K562 (cell line): ENCODE data around the gene CAMK2B. TPM values are rescaled to one million over a fixed set of nuclear protein-coding genes. Genes with fewer than 3 reads are reported as not detected.
A peak's percentile ranks its signal among the peaks of the same experiment; 100 is the strongest.

ENCODE experiments used
- CBX3 ChIP-seq, 2 experiments: IDR thresholded peaks; 1 replicate in 1 of 2; 2 replicates in 1 of 2; pipeline ENCODE4 v1.6.1; 2012; ENCODE audit warnings: inconsistent platforms in 2 of 2, low read length in 2 of 2, borderline replicate concordance in 1 of 2, control low read depth in 1 of 2
- CREB5 ChIP-seq: fragments of 250-450 bp; sonication (Bioruptor Pico); IDR thresholded peaks from 2 replicates; pipeline ENCODE4 v1.5.0; 2020; ENCODE audit warnings: mild to moderate bottlenecking
- GABPA ChIP-seq: fragments of 200-800 bp; sonication (Bioruptor generic); conservative IDR thresholded peaks from 2 replicates; pipeline ENCODE4 v1.6.1; 2016; ENCODE audit warnings: low read depth, missing genetic modification characterization, missing compliant biosample characterization
- GTF2A2 ChIP-seq: IDR thresholded peaks from 2 replicates; pipeline ENCODE4 v1.6.1; 2016; ENCODE audit warnings: mild to moderate bottlenecking, missing genetic modification characterization, missing compliant biosample characterization
- HIVEP1 ChIP-seq: fragments of 250-450 bp; sonication (Bioruptor Pico); IDR thresholded peaks from 2 replicates; pipeline ENCODE4 v1.4.0; 2020; ENCODE audit warnings: mild to moderate bottlenecking
- HMG20A ChIP-seq: fragments of 450-650 bp; formaldehyde crosslinking; conservative IDR thresholded peaks from 2 replicates; pipeline ENCODE4 v1.4.0; 2020; ENCODE audit warnings: mild to moderate bottlenecking, mixed read lengths
- HNRNPH1 ChIP-seq: fragments of 200-400 bp; formaldehyde crosslinking; optimal IDR thresholded peaks from 2 replicates; pipeline ENCODE3; 2017; ENCODE audit warnings: low read depth, mild to moderate bottlenecking, low read length, moderate library complexity
- KHSRP ChIP-seq: fragments of 450-650 bp; IDR thresholded peaks from 2 replicates; pipeline ENCODE4 v1.6.1; 2017
- MAFF ChIP-seq: IDR thresholded peaks from 2 replicates; pipeline ENCODE4 v1.6.1; 2012; ENCODE audit warnings: low read length, improper control_type of control experiment
- MAFK ChIP-seq: IDR thresholded peaks from 2 replicates; pipeline ENCODE4 v1.6.1; 2011; ENCODE audit warnings: low read length, improper control_type of control experiment
- MCM2 ChIP-seq: fragments of 450-650 bp; IDR thresholded peaks from 2 replicates; pipeline ENCODE4 v1.6.1; 2017; ENCODE audit warnings: low read depth, mild to moderate bottlenecking
- NEUROD1 ChIP-seq: fragments of 150-350 bp; IDR thresholded peaks from 2 replicates; pipeline ENCODE4 v1.6.1; 2014; ENCODE audit warnings: borderline replicate concordance, low read length, low read depth; ENCODE audit not compliant: partially characterized antibody
- NFE2 ChIP-seq: IDR thresholded peaks from 2 replicates; pipeline ENCODE4 v1.6.1; 2014; ENCODE audit warnings: antibody characterized with exemption, low read depth
- PTBP1 ChIP-seq: fragments of 200-400 bp; formaldehyde crosslinking; IDR thresholded peaks from 2 replicates; pipeline ENCODE4 v1.6.1; 2017; ENCODE audit warnings: low read depth, low read length
- RFX5 ChIP-seq: IDR thresholded peaks from 2 replicates; pipeline ENCODE4 v1.6.1; 2011; ENCODE audit warnings: low read depth, mild to moderate bottlenecking, improper control_type of control experiment, low read length
- TRIM24 ChIP-seq, 2 experiments: fragments of 450-650 bp; IDR thresholded peaks; 2 replicates each; pipeline ENCODE4 v1.6.1; 2016
- U2AF1 ChIP-seq: fragments of 200-400 bp; formaldehyde crosslinking; optimal IDR thresholded peaks from 2 replicates; pipeline ENCODE3; 2017; ENCODE audit warnings: mild to moderate bottlenecking, low read depth, low read length, moderate library complexity
- U2AF2 ChIP-seq: fragments of 200-400 bp; formaldehyde crosslinking; optimal IDR thresholded peaks from 2 replicates; pipeline ENCODE3; 2017; ENCODE audit warnings: low read depth, mild to moderate bottlenecking, low read length
- VEZF1 ChIP-seq: fragments of 200-800 bp; sonication (Bioruptor generic); IDR thresholded peaks from 2 replicates; pipeline ENCODE4 v1.6.1; 2017; ENCODE audit warnings: missing genetic modification characterization, missing compliant biosample characterization
- YY1 ChIP-seq, 3 experiments: IDR thresholded peaks; 2 replicates each; pipeline ENCODE4 v1.6.1; 2011; ENCODE audit warnings: low read length in 2 of 3, mild to moderate bottlenecking in 2 of 3, moderate library complexity in 2 of 3, borderline replicate concordance in 1 of 3, control low read depth in 1 of 3, low read depth in 1 of 3; ENCODE audit not compliant: insufficient read depth in 3 of 3, insufficient replicate concordance in 2 of 3, control insufficient read depth in 1 of 3, insufficient read length in 1 of 3; ENCODE audit errors: extremely low read depth in 1 of 3
- ZFP1 ChIP-seq: fragments of 450-650 bp; formaldehyde crosslinking; IDR thresholded peaks from 2 replicates; pipeline ENCODE4 v1.4.0; 2020; ENCODE audit warnings: mild to moderate bottlenecking, mixed read lengths
- ZKSCAN1 ChIP-seq: fragments of 150-350 bp; IDR thresholded peaks from 2 replicates; pipeline ENCODE4 v1.6.1; 2016; ENCODE audit warnings: low read depth, low read length
- ZNF316 ChIP-seq: fragments of 450-650 bp; IDR thresholded peaks from 2 replicates; pipeline ENCODE4 v1.6.1; 2016
- ZNF507 ChIP-seq: conservative IDR thresholded peaks from 2 replicates; pipeline ENCODE4 v1.6.1; 2017; ENCODE audit warnings: missing genetic modification characterization, missing compliant biosample characterization
- polyA plus RNA-seq, 8 experiments: library from polyadenylated mRNA; depleted of rRNA in 4 of 8; stranded (reverse) in 5 of 8; unstranded in 3 of 8; fragments of >200 nt; fragmentation: Nextera tagmentation in 2 of 8; fragmentation: Illumina TruSeq in 1 of 8; extraction: Ambion mirVana in 2 of 8; extraction: Trizol in 1 of 8; gene quantifications; 2 replicates each; pipeline versions ENCODE4 v1.2.1 to v1.2.3, GENCODE V29; 2011 to 2014; ENCODE audit warnings: inconsistent platforms in 1 of 8, missing spikeins in 1 of 8
- total RNA-seq, 7 experiments: library from RNA; depleted of rRNA in 6 of 7; stranded (reverse); fragments of >200 nt in 6 of 7; fragmentation: Illumina TruSeq in 2 of 7; extraction: Trizol in 2 of 7; gene quantifications; 2 replicates each; pipeline versions ENCODE4 v1.2.1 to v1.2.3, GENCODE V29; 2011 to 2021; ENCODE audit warnings: low replicate concordance in 1 of 7
- TF ChIP-seq, protein P1 (sequence below): fragments of 250-450 bp; sonication (Bioruptor Pico); IDR thresholded peaks from 2 replicates; pipeline ENCODE4 v1.8.0; 2021; ENCODE audit warnings: moderate library complexity, mild to moderate bottlenecking, inconsistent platforms
- TF ChIP-seq, protein P2 (sequence below): fragments of 450-650 bp; formaldehyde crosslinking; IDR thresholded peaks from 2 replicates; pipeline ENCODE4 v1.4.0; 2022; ENCODE audit warnings: mild to moderate bottlenecking, moderate library complexity

Gene CAMK2B
- total and polyA plus RNA-seq, 9 of the 15 experiments (the other 6 are each of a cell fraction or from before 2014, with no cell fraction given) = 0.04 to 0.09 (median 0.05) TPM; not detected in 4

GRCh38 chr7:44194069-44194468 is 131.3 kb downstream of the CAMK2B start (continued):
- TF ChIP-seq VEZF1 (CRISPR knock-in tag) (no peak), NEUROD1 (peak; percentile 19), TRIM24 (IDR thresholded peaks at IDR 0.05) (peak in 1 of 2 experiments; percentile 54; a peak in 2 of 4 replicates), MAFF (peak; percentile 25; the same call in 1 of the 2 replicates), CBX3 (IDR thresholded peaks at IDR 0.05; ENCODE audit: borderline replicate concordance in 1 of 2, low read length in 2 of 2) (peak in 1 of 2 experiments; percentile 62; a peak in 1 of 3 replicates), PTBP1 (no peak), ZFP1 (no peak), GTF2A2 (tag) (no peak), HMG20A (CRISPR knock-in tag) (no peak), U2AF1 (no peak), ZKSCAN1 (no peak), NFE2 (peak; percentile 76), GABPA (tag) (no peak), MCM2 (no peak), ZNF316 (peak; percentile 95), HIVEP1 (CRISPR knock-in tag) (no peak), ZNF507 (tag) (no peak), KHSRP (no peak), CREB5 (CRISPR knock-in tag) (no peak), RFX5 (no peak), HNRNPH1 (no peak), YY1 (IDR thresholded peaks at IDR 0.05; ENCODE audit: borderline replicate concordance in 1 of 3, control insufficient read depth in 1 of 3, extremely low read depth in 1 of 3, insufficient read depth in 3 of 3, insufficient read length in 1 of 3, insufficient replicate concordance in 2 of 3, low read depth in 1 of 3, low read length in 2 of 3) (peak in 1 of 3 experiments; percentile 46), MAFK (peak; percentile 23; the same call in 1 of the 2 replicates), U2AF2 (no peak)
- TF ChIP-seq, protein P1, sequence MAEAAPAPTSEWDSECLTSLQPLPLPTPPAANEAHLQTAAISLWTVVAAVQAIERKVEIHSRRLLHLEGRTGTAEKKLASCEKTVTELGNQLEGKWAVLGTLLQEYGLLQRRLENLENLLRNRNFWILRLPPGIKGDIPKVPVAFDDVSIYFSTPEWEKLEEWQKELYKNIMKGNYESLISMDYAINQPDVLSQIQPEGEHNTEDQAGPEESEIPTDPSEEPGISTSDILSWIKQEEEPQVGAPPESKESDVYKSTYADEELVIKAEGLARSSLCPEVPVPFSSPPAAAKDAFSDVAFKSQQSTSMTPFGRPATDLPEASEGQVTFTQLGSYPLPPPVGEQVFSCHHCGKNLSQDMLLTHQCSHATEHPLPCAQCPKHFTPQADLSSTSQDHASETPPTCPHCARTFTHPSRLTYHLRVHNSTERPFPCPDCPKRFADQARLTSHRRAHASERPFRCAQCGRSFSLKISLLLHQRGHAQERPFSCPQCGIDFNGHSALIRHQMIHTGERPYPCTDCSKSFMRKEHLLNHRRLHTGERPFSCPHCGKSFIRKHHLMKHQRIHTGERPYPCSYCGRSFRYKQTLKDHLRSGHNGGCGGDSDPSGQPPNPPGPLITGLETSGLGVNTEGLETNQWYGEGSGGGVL = no peak
- TF ChIP-seq, protein P2, sequence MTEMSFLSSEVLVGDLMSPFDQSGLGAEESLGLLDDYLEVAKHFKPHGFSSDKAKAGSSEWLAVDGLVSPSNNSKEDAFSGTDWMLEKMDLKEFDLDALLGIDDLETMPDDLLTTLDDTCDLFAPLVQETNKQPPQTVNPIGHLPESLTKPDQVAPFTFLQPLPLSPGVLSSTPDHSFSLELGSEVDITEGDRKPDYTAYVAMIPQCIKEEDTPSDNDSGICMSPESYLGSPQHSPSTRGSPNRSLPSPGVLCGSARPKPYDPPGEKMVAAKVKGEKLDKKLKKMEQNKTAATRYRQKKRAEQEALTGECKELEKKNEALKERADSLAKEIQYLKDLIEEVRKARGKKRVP (CRISPR knock-in tag) = no peak
